COLO668 (cell line): ENCODE measurements around the gene OR2T10.
"Not testable (repeated sequence)": the region's sequence is repeated elsewhere in the genome, so short reads cannot be mapped to it uniquely, and the experiment has no call there.

ENCODE experiments used
- DNase-seq: peaks from one replicate; lab custom pipeline; 2025; ENCODE audit not compliant: unreplicated experiment; lab: John Stamatoyannopoulos, UW

Gene OR2T10

DNA sequence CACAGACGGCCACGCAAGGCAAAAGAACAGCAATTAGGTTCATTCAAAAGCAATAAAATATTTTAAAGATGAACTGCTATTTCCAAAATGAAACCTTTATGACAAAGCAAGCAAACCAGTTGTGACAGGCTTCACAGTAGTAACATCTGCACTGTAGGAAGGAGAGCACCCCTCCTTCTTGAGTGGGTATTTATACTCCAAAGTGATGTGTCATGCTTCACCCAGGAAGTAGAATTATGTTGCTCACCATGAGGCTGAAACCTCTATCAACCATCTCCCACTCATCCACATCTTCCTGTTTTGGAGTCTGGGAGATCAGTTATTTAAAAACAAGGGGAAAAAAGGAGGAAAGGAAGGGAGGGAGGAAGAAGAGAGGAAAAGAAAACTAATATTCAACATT is 885 bp downstream of the OR2T10 start:
- no peak for DNase-seq

DNA sequence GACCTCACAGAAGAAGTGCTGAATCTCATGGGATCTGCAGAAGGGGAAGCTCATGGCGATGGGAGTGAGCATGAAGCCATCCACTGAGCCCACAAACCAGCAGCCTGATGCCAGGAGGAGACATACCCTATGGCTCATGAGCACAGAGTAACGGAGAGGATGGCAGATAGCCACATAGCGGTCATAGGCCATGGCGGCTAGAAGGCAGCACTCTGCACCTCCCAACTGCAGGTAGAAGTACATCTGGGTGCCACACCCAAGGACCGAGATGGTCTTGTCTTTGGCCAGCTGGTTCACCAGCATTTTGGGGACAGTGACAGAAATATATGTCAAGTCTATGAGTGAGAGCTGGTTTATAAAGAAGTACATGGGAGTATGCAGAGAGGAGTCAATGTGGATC is 4.3 kb downstream of the OR2T10 start:
- no peak for DNase-seq

DNA sequence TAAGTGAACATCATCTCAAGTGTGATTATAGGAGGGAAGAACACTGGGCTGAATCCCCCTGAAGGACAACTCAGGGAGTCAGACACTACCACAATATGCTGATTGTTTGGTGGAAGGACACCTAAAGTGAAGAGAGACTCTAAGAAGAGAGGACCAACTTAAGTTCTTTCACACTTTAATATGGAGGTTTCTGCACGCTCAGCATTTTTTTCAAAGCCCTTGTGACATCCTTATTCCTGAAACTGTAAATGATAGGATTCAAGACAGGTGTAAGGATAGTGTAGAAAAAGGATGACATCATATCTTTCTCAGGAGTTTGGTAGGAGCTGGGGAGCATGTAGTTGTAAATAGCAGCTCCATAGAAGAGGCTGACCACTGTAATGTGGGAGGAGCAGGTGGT is 4.8 kb downstream of the OR2T10 start:
- no peak for DNase-seq

DNA sequence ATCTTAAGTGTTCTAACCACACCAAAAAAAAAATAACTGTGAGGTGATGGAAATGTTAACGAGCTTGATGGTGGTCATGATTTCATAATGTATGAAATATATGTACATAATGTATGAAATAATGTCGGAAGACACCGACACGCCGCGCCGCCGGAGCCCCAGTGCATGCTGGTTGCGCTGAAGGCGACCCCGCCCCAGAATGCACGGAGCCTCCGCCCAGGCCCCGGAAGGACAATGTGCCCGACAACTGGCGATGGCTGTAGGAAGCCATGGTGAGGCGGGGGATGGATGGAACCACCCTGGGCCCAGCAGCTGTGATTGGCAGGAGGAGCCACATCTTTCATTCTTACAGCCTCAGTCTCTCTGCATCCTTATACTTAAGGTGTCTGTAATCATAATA is 7.4 kb downstream of the OR2T10 start:
- DNase-seq, result no peak

DNA sequence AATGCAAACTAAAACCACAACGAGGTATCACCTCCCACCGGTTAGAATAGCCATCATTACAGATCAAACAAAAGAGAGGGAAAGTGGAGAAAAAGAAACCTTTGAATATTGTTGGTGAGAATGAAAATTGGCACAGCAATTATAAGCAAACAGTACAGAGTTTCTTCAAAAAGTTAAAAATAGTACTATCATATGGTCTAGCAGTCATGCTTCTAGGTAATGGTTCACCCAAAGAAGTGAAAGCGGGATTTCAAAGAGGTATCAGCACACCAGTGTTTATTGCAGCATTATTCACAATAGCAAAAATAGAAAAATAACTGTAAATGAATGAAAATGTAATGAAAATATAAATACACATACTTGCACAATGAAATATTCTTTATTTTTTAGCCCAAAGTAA is 8.2 kb downstream of the OR2T10 start:
- DNase-seq, result no peak

DNA sequence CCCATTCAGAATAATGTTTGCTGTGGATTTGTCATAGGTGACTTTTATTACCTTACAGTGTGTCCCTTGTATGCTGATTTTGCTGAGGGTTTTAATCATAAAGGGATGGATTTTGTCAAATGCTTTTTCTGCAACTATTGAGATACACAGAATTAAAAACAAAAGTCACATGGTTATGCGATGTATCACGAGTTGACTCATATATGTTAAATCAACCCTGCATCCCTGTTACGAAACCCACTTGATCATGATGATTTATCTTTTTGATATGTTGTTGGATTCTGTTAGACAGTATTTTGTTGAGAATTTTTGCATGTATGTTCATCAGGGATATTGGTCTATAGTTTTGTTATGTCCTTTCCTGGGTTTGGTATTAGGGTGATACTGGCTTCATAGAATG is 12.2 kb downstream of the OR2T10 start:
- no peak for DNase-seq

DNA sequence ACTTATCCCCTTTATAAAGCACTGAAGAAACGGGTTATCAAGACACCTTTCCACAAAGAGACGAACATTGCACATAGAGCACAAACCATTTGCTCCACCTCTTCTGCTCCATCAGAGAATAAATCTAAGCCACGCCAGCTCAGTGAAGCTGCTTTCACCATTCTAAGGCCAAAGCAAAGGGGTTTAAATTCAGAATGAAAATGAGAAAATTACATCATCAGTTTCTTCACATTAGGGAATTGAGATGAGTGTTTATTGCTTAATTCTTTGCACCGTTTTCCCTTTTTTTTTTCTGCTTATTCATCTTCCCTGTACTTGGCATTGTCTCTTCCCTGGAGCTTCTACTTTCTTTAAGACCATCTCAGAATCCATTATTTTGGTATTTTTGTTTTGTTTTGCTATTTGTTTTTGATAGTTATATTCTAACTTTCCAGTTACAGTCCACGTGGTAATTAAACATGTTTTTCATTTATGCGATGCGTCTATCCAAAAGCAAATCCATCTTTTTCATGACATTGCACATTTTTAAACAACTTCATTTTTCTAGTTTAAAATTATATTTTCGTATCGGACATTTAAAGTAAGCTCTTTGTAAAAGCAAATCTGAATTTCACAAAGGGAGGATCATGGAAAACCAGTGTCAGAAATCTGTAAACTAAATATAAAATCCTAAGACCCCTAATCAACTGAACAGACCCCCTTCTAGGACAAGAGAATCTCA is 21.1 kb downstream of the OR2T10 start:
- no peak for DNase-seq

DNA sequence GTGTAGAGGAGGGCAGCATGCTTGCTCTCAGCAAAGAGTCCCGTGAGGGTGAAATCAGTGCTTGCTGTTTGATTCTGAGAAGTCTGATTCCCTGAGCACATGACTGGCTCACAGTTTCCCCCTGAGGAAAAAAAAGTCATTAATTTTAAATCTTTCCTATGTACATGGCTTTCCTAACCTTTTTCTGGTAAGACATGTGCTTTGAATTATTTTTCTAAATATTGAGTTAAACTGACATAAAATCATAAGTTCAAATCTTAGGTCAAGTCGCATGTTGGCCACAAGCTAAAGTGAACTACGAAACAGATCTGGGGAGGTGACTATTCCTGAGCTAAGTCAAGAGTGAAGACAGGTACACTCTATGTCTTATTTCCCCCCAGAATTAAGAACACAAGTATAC is 22.8 kb downstream of the OR2T10 start, which contains the start of gene OR2T34:
Gene OR2T34, minus strand, starts transcription at position 101 of the 400 bp plus-strand sequence. Its CDS starts 0 bp downstream, at position 101.
- DNase-seq, result not testable (repeated sequence)

DNA sequence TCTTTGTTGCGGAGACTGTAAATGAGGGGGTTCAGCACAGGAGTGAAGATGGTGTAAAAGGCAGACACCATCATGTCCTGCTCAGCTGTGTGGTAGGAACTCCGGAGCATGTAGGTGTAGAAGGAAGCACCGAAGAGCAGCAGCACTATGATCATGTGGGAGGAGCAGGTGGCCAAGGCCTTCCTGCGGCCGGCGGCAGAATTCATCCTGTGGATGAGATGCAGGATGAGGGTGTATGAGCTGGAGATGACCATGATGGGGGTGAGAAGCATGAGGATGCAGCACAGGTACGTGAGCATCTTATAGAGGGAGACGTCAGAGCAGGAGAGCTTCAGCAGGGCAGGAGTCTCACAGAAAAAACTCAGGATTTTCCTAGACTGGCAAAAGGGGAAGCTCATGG is 23.6 kb downstream of the OR2T10 start:
- DNase-seq, result not testable (repeated sequence)

DNA sequence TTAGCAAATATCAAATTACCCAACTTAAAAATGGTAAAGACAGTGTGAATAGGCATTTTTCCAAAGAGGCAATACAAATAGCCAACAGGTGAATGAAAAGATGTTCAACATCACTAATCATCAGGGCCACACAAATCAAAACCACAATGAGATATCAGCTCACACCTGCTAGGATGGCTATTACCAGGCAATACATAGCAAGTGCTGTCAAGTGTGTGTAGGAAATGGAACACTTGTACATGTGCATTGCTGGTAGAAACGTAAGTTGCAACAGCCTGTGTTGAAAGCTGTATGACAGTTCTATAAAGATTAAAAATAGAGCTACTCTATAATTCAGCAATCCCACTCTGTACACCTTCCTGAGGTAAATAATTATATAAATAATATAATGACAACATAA is 25.5 kb downstream of the OR2T10 start:
- DNase-seq, result not testable (repeated sequence)

DNA sequence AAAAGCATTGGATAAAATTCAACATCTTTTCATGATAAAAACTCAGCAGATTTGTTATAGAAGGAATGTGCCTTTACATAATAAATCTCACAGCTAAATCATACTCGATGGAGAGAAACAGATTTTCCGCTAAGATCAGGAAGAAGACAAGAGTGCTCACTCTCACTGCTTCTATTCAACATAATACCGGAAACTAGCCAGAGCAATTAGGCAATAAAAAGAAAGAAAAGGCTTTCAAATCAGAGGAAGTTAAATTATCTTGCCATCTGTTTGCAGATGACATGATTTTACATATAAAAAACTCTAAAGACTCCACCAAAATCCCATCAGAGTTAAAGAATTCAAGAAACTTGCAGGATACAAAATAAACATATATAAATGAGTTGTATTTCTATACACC is 26.7 kb downstream of the OR2T10 start:
- not testable (repeated sequence) for DNase-seq

DNA sequence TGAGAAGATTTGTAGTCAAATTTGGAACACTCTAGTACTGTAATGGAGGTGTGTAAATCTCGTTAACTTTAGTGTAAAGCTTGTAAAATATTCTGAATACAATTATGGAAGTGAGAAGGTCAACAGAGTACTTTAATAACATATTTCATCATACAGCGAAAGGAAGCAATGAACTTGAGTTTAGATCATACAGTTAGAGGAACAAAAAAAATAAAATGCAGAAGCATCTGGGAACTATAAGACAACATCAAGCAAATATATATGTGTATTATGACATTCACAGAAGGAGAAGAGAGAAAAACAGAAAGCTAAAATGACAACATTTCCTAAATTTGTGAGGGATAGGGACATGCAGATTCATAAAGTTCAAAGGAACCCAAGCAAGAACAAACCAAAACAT is 28.5 kb downstream of the OR2T10 start:
- DNase-seq, result not testable (repeated sequence)

DNA sequence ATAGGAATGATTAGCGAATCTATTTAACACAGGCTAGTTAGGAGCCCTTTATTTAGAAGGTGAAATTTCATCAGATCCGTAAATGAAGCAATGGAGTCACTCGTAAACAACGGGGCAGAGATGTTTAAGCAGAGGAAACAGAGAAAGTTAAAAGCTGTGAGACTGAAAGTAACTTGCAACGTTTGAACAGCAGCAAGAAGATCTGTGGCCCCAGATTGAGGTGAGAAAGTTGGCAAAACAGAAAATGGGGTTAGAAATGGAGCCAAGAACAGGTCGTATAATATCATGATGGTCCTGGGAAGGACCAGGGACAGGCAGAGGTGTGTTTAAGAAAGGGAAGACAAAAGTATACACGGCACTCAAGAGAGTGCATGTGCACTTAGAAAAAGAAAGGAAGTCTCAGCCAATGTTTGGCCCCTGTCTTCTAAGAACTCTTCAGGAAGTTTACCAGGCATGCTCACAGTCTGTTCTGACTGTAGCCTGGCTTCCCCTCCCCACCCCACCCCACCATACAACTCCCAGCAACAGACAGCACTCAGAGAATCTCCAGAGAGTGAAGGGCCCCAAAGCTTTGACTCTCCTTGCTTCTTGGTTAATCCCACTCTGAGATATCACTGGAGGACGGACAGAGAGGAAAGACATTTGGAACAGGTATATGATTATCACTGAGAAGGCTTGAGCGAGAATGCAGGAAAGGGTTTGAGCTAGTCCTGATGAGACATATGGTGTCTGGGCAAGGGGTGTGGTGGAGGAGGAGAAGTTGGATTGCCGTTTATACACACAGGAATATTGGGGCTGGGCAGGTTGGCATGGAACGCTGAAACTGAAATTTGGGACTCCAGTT is 31.7 kb downstream of the OR2T10 start:
- DNase-seq, result not testable (repeated sequence)

DNA sequence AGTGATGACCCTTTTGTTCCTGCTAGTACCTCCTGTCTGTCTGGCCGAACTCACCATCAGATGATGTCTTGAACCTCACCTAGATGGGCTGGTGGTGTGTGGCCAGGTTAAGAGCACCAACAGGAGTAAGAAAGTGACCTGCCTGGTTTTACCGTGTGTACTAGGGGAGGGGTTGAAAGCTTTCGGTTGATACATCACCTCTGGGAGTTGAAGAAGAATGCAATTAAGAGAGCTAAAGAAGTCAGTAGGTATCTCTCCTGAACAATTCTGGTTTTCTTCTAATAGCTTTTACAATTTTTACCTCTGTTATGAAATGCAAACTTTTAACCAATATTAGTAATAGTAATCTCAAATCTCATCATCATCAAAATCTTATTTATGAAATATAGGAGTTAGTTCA is 34.8 kb downstream of the OR2T10 start, which contains the start of gene OR2T29:
Gene OR2T29, minus strand, starts transcription at position 101 of the 400 bp plus-strand sequence. CDS start 3,281 bp downstream, outside the sequence.
- DNase-seq, result not testable (repeated sequence)

DNA sequence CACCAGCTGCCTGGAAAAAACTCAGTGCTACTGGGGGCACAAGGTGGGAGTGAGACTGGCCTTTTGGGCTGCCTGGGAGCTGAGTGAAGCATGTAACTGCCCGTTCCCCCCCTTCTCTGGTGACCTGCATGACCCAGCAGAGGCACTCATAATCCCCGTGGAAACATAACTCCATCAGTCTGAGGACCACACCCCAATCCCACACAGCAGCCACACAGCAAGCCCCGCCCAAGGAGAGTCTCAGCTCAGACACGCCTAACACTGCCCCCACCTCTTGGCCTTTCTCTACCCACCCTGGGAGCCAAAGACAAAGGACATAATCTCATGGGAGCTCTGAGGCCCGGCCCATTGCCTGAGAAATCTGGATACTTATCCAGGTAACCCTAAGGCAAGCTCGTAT is 46.5 kb downstream of the OR2T10 start:
- not testable (repeated sequence) for DNase-seq

DNA sequence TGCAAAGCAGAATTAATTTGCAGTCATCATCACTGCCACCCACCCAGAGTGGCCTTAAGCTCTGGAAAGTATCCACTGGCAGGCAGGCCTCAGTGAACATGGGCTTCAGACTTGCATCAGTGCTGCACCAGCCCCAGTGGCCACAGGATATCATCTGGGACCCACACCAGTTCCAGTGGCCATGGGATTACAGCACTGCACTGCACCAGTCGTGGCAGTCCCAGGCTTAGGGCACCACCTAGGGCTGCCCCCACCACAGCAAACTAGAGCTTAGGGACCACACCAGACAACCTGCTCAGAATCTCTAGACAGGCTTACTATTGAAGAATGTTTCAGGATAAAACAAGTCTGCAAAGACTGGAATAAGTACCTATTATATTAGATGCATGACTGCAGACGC is 50.1 kb downstream of the OR2T10 start:
- not testable (repeated sequence) for DNase-seq
